ENCODE measurements around the gene GRIP1.

The GRIP1 gene

GRCh38 chr12:66602483-66603143, 76.3 kb downstream of the GRIP1 start:
- Mint-ChIP-seq H3K27me3 (ENCODE audit: low read depth) (no peaks in the 10 kb centered on the region), H3K4me3 (peak overlapping the region in 1 of 3 experiments; percentile 14), H3K4me1 (peaks cover 69% of the 10 kb centered on the region), H3K9me3 (no peaks in the 10 kb centered on the region), H3K27ac (peak overlapping the region; percentile 29 to 75 (median 68)), H3K36me3 (ENCODE audit: low read depth) (no peaks in the 10 kb centered on the region)
- TF ChIP-seq CTCF (IDR thresholded peaks at IDR 0.05; ENCODE audit: unreplicated experiment in 3 of 3) = no peak

GRCh38 chr12:66600903-66601302, 78.0 kb downstream of the GRIP1 start:
- Mint-ChIP-seq H3K27ac (peak overlapping the region; percentile 30 to 74 (median 32)), H3K27me3 (ENCODE audit: low read depth) (no peaks in the 10 kb centered on the region), H3K4me1 (peaks cover 71% of the 10 kb centered on the region), H3K36me3 (ENCODE audit: low read depth) (no peaks in the 10 kb centered on the region), H3K9me3 (no peaks in the 10 kb centered on the region), H3K4me3 (no peak overlapping the region)
- TF ChIP-seq CTCF (IDR thresholded peaks at IDR 0.05; ENCODE audit: unreplicated experiment in 3 of 3) = no peak

GRCh38 chr12:66599816-66600215, 79.1 kb downstream of the GRIP1 start:
- TF ChIP-seq CTCF (IDR thresholded peaks at IDR 0.05; ENCODE audit: unreplicated experiment in 3 of 3) = no peak
- no peaks in the 10 kb centered on the region for H3K36me3 Mint-ChIP-seq (ENCODE audit: low read depth)
- peaks cover 71% of the 10 kb centered on the region for H3K4me1 Mint-ChIP-seq
- peak overlapping the region; percentile 30 to 68 (median 37) for H3K27ac Mint-ChIP-seq
- no peaks in the 10 kb centered on the region for H3K9me3 Mint-ChIP-seq
- no peaks in the 10 kb centered on the region for H3K27me3 Mint-ChIP-seq (ENCODE audit: low read depth)
- no peak overlapping the region for H3K4me3 Mint-ChIP-seq

- Mint-ChIP-seq H3K36me3 (ENCODE audit: low read depth) (no peaks in the 10 kb centered on the region), H3K4me1 (peaks cover 63% of the 10 kb centered on the region), H3K4me3 (peak overlapping the region in 1 of 3 experiments; percentile 3), H3K27ac (peak overlapping the region; percentile 30 to 73 (median 68)), H3K9me3 (no peaks in the 10 kb centered on the region), H3K27me3 (ENCODE audit: low read depth) (no peaks in the 10 kb centered on the region)
- TF ChIP-seq CTCF (IDR thresholded peaks at IDR 0.05; ENCODE audit: unreplicated experiment in 3 of 3) = no peak
Measured at GRCh38 chr12:66598608-66599007, 80.3 kb downstream of the GRIP1 start.

GRCh38 chr12:66598079-66598478, 80.8 kb downstream of the GRIP1 start:
- Mint-ChIP-seq H3K4me3 (no peak overlapping the region), H3K27me3 (ENCODE audit: low read depth) (no peaks in the 10 kb centered on the region), H3K36me3 (ENCODE audit: low read depth) (no peaks in the 10 kb centered on the region), H3K9me3 (no peaks in the 10 kb centered on the region), H3K27ac (peak overlapping the region; percentile 7 to 73 (median 30)), H3K4me1 (peaks cover 63% of the 10 kb centered on the region)
- TF ChIP-seq CTCF (IDR thresholded peaks at IDR 0.05; ENCODE audit: unreplicated experiment in 3 of 3) = no peak

GRCh38 chr12:66596199-66596598, 82.7 kb downstream of the GRIP1 start:
- H3K36me3 Mint-ChIP-seq (ENCODE audit: low read depth) = no peaks in the 10 kb centered on the region
- H3K27ac Mint-ChIP-seq = peak overlapping the region in 1 of 3 experiments; percentile 11
- no peak overlapping the region for H3K4me3 Mint-ChIP-seq
- H3K27me3 Mint-ChIP-seq (ENCODE audit: low read depth) = no peaks in the 10 kb centered on the region
- H3K9me3 Mint-ChIP-seq = no peaks in the 10 kb centered on the region
- no peak for TF ChIP-seq CTCF (IDR thresholded peaks at IDR 0.05; ENCODE audit: unreplicated experiment in 3 of 3)
- H3K4me1 Mint-ChIP-seq = peaks cover 57% of the 10 kb centered on the region

Data from nephron (organoid).